Stimulated activated naive B cell treated with anti-CD40 and anti-IgM and Interleukin-4, amounts not matched to agents 10 μg/mL and 1 μg/mL and 100 μg/mL, for 72 hours (primary cell): Measurements from ENCODE around the gene HGD.
"Not testable (repeated sequence)": the region's sequence is repeated elsewhere in the genome, so short reads cannot be mapped to it uniquely, and the experiment has no call there.

Source experiments
- ATAC-seq, 2 donors: fragments of 150-1000 bp; cut with Tn5 transposase; replicated peaks; 2 replicates each; pipeline ENCODE4 v1.10.0; 2021; ENCODE audit warnings: moderate library complexity in 1 of 2
- DNase-seq: peaks from one replicate; pipeline ENCODE4 v3.0.0; 2021
- H3K27ac Mint-ChIP-seq: one replicate; pipeline ENCODE4 v1.8.0; 2022; ENCODE audit warnings: mild to moderate bottlenecking, mixed read lengths
- H3K27me3 Mint-ChIP-seq, 2 donors: one replicate each; pipeline ENCODE4 v1.8.0; 2022; ENCODE audit warnings: mixed read lengths in 2 of 2
- H3K36me3 Mint-ChIP-seq, 2 donors: one replicate each; pipeline ENCODE4 v1.8.0; 2022; ENCODE audit warnings: mixed read lengths in 2 of 2, mild to moderate bottlenecking in 1 of 2
- H3K4me1 Mint-ChIP-seq, 2 donors: one replicate each; pipeline ENCODE4 v1.8.0; 2022; ENCODE audit warnings: mixed read lengths in 2 of 2, mild to moderate bottlenecking in 1 of 2
- H3K4me3 Mint-ChIP-seq, 2 donors: one replicate each; pipeline ENCODE4 v1.8.0; 2022; ENCODE audit warnings: mild to moderate bottlenecking in 2 of 2, mixed read lengths in 2 of 2, moderate library complexity in 1 of 2
- H3K9me3 Mint-ChIP-seq, 2 donors: one replicate each; pipeline ENCODE4 v1.8.0; 2022; ENCODE audit warnings: mixed read lengths in 2 of 2, mild to moderate bottlenecking in 1 of 2

Gene HGD

GRCh38 chr3:120638820-120639219 lies 43.2 kb downstream of the HGD start:
- not testable (repeated sequence) for H3K4me1 Mint-ChIP-seq, ATAC-seq, H3K9me3 Mint-ChIP-seq, H3K4me3 Mint-ChIP-seq, H3K36me3 Mint-ChIP-seq, DNase-seq, H3K27me3 Mint-ChIP-seq, H3K27ac Mint-ChIP-seq

GRCh38 chr3:120637851-120638559 lies 44.0 kb downstream of the HGD start:
- peaks cover 0 to 5% of the 10 kb centered on the region in 2 donors for H3K27me3 Mint-ChIP-seq
- DNase-seq (no peak), ATAC-seq (no peak)
- H3K36me3 Mint-ChIP-seq, result no peaks in the 10 kb centered on the region
- no peak overlapping the region for H3K4me3 Mint-ChIP-seq
- H3K4me1 Mint-ChIP-seq, result peaks cover 0 to 4% of the 10 kb centered on the region in 2 donors
- H3K9me3 Mint-ChIP-seq, result peaks cover 3 to 4% of the 10 kb centered on the region in 2 donors
- no peak overlapping the region for H3K27ac Mint-ChIP-seq

GRCh38 chr3:120636795-120637401 lies 45.1 kb downstream of the HGD start:
- no peak for DNase-seq
- ATAC-seq, result no peak
- H3K36me3 Mint-ChIP-seq, result no peaks in the 10 kb centered on the region
- H3K4me1 Mint-ChIP-seq, result no peaks in the 10 kb centered on the region
- H3K27ac Mint-ChIP-seq, result no peak overlapping the region
- no peak overlapping the region for H3K4me3 Mint-ChIP-seq
- H3K27me3 Mint-ChIP-seq, result peaks cover 0 to 5% of the 10 kb centered on the region in 2 donors
- peaks cover 3 to 4% of the 10 kb centered on the region in 2 donors for H3K9me3 Mint-ChIP-seq

GRCh38 chr3:120634539-120634938 lies 47.5 kb downstream of the HGD start:
- DNase-seq (no peak), ATAC-seq (no peak)
- H3K36me3 Mint-ChIP-seq, result no peaks in the 10 kb centered on the region
- H3K9me3 Mint-ChIP-seq, result peaks cover 8 to 10% of the 10 kb centered on the region in 2 donors
- peaks cover 8 to 10% of the 10 kb centered on the region in 2 donors for H3K27me3 Mint-ChIP-seq
- no peaks in the 10 kb centered on the region for H3K4me1 Mint-ChIP-seq
- no peak overlapping the region for H3K4me3 Mint-ChIP-seq
- H3K27ac Mint-ChIP-seq, result no peak overlapping the region

GRCh38 chr3:120625159-120625586 lies 56.9 kb downstream of the HGD start:
- Mint-ChIP-seq H3K27me3 (peaks cover 19 to 24% of the 10 kb centered on the region in 2 donors), H3K9me3 (peaks cover 27 to 30% of the 10 kb centered on the region in 2 donors), H3K36me3 (peaks cover 2 to 11% of the 10 kb centered on the region in 2 donors), H3K4me1 (no peaks in the 10 kb centered on the region), H3K4me3 (no peak overlapping the region), H3K27ac (no peak overlapping the region)
- DNase-seq, result no peak
- ATAC-seq, result no peak

- Mint-ChIP-seq H3K4me3 (no peak overlapping the region), H3K4me1 (no peaks in the 10 kb centered on the region), H3K27me3 (peaks cover 15 to 19% of the 10 kb centered on the region in 2 donors), H3K36me3 (peaks cover 2 to 11% of the 10 kb centered on the region in 2 donors), H3K27ac (no peak overlapping the region), H3K9me3 (peaks cover 23 to 30% of the 10 kb centered on the region in 2 donors)
- ATAC-seq, result no peak
- no peak for DNase-seq
Measured at GRCh38 chr3:120623727-120624093, 58.3 kb downstream of the HGD start.

GRCh38 chr3:120622870-120623726 lies 58.9 kb downstream of the HGD start:
- Mint-ChIP-seq H3K27ac (peak overlapping the region; percentile 16), H3K4me3 (no peak overlapping the region), H3K27me3 (peaks cover 15 to 21% of the 10 kb centered on the region in 2 donors), H3K4me1 (no peaks in the 10 kb centered on the region), H3K9me3 (peaks cover 23 to 30% of the 10 kb centered on the region in 2 donors), H3K36me3 (peaks cover 2 to 11% of the 10 kb centered on the region in 2 donors)
- DNase-seq, result no peak
- no peak for ATAC-seq

GRCh38 chr3:120622457-120622856 lies 59.6 kb downstream of the HGD start:
- no peaks in the 10 kb centered on the region for H3K4me1 Mint-ChIP-seq
- no peak overlapping the region for H3K27ac Mint-ChIP-seq
- ATAC-seq (no peak), DNase-seq (no peak)
- peaks cover 2 to 11% of the 10 kb centered on the region in 2 donors for H3K36me3 Mint-ChIP-seq
- H3K4me3 Mint-ChIP-seq, result no peak overlapping the region
- H3K27me3 Mint-ChIP-seq, result peaks cover 15 to 21% of the 10 kb centered on the region in 2 donors
- peaks cover 23 to 30% of the 10 kb centered on the region in 2 donors for H3K9me3 Mint-ChIP-seq

- H3K36me3 Mint-ChIP-seq, DNase-seq: not testable (repeated sequence)
Measured at GRCh38 chr3:120616745-120617144, 65.3 kb downstream of the HGD start.

GRCh38 chr3:120615847-120616609 lies 66.0 kb downstream of the HGD start:
- Mint-ChIP-seq H3K4me3 (no peak overlapping the region), H3K4me1 (no peaks in the 10 kb centered on the region), H3K27ac (no peak overlapping the region), H3K9me3 (no peaks in the 10 kb centered on the region), H3K36me3 (no peaks in the 10 kb centered on the region), H3K27me3 (peaks cover 9 to 18% of the 10 kb centered on the region in 2 donors)
- ATAC-seq (no peak), DNase-seq (no peak)

More at GRCh38 chr3:120616745-120617144, 65.3 kb downstream of the HGD start:
- H3K27me3 Mint-ChIP-seq, result peaks cover 12 to 20% of the 10 kb centered on the region in 2 donors
- H3K9me3 Mint-ChIP-seq, H3K4me1 Mint-ChIP-seq, ATAC-seq, H3K27ac Mint-ChIP-seq, H3K4me3 Mint-ChIP-seq: not testable (repeated sequence)

GRCh38 chr3:120614765-120615164 lies 67.3 kb downstream of the HGD start:
- Mint-ChIP-seq H3K9me3 (peaks cover 0 to 3% of the 10 kb centered on the region in 2 donors), H3K4me3 (no peak overlapping the region), H3K4me1 (no peaks in the 10 kb centered on the region), H3K27me3 (peaks cover 14 to 28% of the 10 kb centered on the region in 2 donors), H3K27ac (no peak overlapping the region), H3K36me3 (no peaks in the 10 kb centered on the region)
- no peak for DNase-seq
- no peak for ATAC-seq

- no peak for DNase-seq
- ATAC-seq, result no peak
- Mint-ChIP-seq H3K4me1 (no peaks in the 10 kb centered on the region), H3K36me3 (no peaks in the 10 kb centered on the region), H3K4me3 (no peak overlapping the region), H3K27ac (no peak overlapping the region), H3K27me3 (peaks cover 9 to 23% of the 10 kb centered on the region in 2 donors), H3K9me3 (peaks cover 2 to 3% of the 10 kb centered on the region in 2 donors)
Measured at GRCh38 chr3:120608506-120608905, 73.5 kb downstream of the HGD start.

GRCh38 chr3:120604784-120605183 lies 77.3 kb downstream of the HGD start:
- H3K27ac Mint-ChIP-seq, result no peak overlapping the region
- H3K36me3 Mint-ChIP-seq, result peaks cover 12 to 20% of the 10 kb centered on the region in 2 donors
- ATAC-seq (no peak), DNase-seq (no peak)
- no peak overlapping the region for H3K4me3 Mint-ChIP-seq
- peaks cover 4 to 5% of the 10 kb centered on the region in 2 donors for H3K27me3 Mint-ChIP-seq
- peaks cover 0 to 2% of the 10 kb centered on the region in 2 donors for H3K9me3 Mint-ChIP-seq
- H3K4me1 Mint-ChIP-seq, result no peaks in the 10 kb centered on the region

- Mint-ChIP-seq H3K4me3 (no peak overlapping the region), H3K27ac (no peak overlapping the region), H3K36me3 (peaks cover 12 to 20% of the 10 kb centered on the region in 2 donors), H3K4me1 (no peaks in the 10 kb centered on the region), H3K9me3 (no peaks in the 10 kb centered on the region), H3K27me3 (peaks cover 0 to under 1% of the 10 kb centered on the region in 2 donors)
- no peak for ATAC-seq
- no peak for DNase-seq
Measured at GRCh38 chr3:120604382-120604781, 77.7 kb downstream of the HGD start.
